ENCODE measurements around the gene SUZ12.
A peak's percentile ranks its signal among the peaks of the same experiment; 100 is the strongest.
"Not testable (repeated sequence)": the region's sequence is repeated elsewhere in the genome, so short reads cannot be mapped to it uniquely, and the experiment has no call there.

Gene SUZ12

DNA sequence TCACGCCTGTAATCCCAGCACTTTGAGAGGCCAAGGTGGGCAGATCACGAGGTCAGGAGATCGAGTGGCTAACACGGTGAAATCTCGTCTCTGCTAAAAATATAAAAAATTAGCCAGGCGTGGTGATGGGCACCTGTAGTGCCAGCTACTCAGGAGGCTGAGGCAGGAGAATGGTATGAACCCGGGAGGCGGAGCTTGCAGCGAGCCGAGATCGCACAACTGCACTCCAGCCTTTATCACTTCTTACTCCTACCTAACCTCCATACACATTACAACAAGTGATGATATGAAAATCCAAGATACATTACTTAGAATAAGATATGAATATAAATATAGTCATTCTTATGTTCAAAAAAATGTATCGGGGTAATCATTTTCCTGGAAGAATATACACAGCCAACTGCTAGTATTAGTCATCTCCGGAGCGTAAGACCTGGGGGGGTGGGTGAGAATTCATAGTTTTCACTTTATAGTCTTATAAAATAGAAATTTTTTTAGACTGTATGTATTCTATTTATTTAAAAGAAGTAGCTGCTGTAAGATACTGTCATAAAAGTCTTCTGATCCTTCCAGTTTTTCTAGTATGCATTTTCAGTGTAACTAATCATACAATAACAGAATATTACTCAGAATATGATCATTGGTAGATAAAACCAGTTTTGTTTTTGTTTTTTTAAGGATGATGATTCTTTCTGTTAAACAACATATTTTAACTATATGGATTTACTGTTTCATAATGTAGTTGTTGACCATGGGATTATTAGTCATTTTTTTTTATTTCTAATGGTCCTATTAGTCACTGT is 37.7 kb downstream of the SUZ12 start:
- not testable (repeated sequence) for H3K9ac ChIP-seq (ENCODE audit: low read length); H3K36me3 ChIP-seq (ENCODE audit: control insufficient read depth, insufficient read depth, low read length); H3K4me3 ChIP-seq (ENCODE audit: low read length); H3K27me3 ChIP-seq (ENCODE audit: control insufficient read depth, insufficient read depth, low read length); H3K4me1 ChIP-seq (ENCODE audit: control insufficient read depth, insufficient read depth, low read length); H3K27ac ChIP-seq (ENCODE audit: low read depth, low read length)

DNA sequence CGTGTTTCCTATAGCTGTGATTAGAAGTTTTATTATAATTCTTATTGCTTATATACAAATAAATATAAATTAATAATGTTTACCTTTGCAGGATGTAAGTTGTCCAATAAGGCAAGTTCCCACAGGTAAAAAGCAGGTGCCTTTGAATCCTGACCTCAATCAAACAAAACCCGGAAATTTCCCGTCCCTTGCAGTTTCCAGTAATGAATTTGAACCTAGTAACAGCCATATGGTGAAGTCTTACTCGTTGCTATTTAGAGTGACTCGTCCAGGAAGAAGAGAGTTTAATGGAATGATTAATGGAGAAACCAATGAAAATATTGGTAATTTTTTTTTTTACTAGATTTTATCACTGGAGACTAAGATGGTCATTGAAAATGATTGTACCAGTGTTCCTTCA is 38.6 kb downstream of the SUZ12 start:
- H3K4me1 ChIP-seq (ENCODE audit: control insufficient read depth, insufficient read depth, low read length); H3K27ac ChIP-seq (ENCODE audit: low read depth, low read length); H3K36me3 ChIP-seq (ENCODE audit: control insufficient read depth, insufficient read depth, low read length); H3K9ac ChIP-seq (ENCODE audit: low read length); H3K27me3 ChIP-seq (ENCODE audit: control insufficient read depth, insufficient read depth, low read length); H3K4me3 ChIP-seq (ENCODE audit: low read length): not testable (repeated sequence)

DNA sequence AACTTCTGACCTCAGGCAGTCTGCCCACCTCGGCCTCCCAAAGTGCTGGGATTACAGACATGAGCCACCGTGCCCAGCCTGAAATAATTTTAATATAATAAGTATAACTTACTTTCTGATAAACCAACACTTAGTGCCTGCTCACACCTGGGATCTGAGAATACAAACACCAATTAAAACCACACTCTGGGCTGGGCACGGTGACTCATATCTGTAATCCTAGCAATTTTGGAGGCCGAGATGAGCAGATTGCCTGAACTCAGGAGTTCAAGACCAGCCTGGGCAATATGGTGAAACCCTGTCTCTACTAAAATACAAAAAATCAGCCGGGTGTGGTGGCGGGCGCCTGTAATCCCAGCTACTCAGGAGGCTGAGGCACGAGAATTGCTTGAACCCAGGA is 55.0 kb downstream of the SUZ12 start:
- H3K36me3 ChIP-seq (ENCODE audit: control insufficient read depth, insufficient read depth, low read length), result peaks cover 18% of the 10 kb centered on the region
- H3K27me3 ChIP-seq (ENCODE audit: control insufficient read depth, insufficient read depth, low read length); H3K27ac ChIP-seq (ENCODE audit: low read depth, low read length); H3K4me3 ChIP-seq (ENCODE audit: low read length); H3K4me1 ChIP-seq (ENCODE audit: control insufficient read depth, insufficient read depth, low read length); H3K9ac ChIP-seq (ENCODE audit: low read length): not testable (repeated sequence)

DNA sequence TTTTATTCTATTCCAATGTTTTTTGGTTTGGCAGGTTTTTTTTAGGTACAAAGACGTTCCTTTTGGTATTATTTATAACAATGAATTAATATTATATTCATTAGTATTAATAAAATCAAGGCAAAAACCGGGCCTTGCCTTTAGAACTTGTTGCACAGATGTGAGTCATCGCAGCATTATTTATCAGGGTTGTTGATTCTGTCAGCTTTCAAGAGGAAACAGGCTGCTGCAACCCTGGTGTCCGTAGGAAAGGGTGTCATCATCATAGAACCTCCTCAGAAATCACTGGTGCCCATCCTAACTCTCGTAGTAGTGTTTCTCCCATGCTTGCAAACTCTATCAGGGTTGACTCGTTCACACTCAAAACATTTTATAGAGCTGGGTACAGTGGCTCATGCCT is 60.2 kb downstream of the SUZ12 start:
- no peak overlapping the region for H3K27ac ChIP-seq (ENCODE audit: low read depth, low read length)
- H3K36me3 ChIP-seq (ENCODE audit: control insufficient read depth, insufficient read depth, low read length), result peaks cover 9% of the 10 kb centered on the region
- H3K4me1 ChIP-seq (ENCODE audit: control insufficient read depth, insufficient read depth, low read length), result no peaks in the 10 kb centered on the region
- H3K9ac ChIP-seq (ENCODE audit: low read length), result no peak overlapping the region
- H3K27me3 ChIP-seq (ENCODE audit: control insufficient read depth, insufficient read depth, low read length), result no peaks in the 10 kb centered on the region
- no peak overlapping the region for H3K4me3 ChIP-seq (ENCODE audit: low read length)

DNA sequence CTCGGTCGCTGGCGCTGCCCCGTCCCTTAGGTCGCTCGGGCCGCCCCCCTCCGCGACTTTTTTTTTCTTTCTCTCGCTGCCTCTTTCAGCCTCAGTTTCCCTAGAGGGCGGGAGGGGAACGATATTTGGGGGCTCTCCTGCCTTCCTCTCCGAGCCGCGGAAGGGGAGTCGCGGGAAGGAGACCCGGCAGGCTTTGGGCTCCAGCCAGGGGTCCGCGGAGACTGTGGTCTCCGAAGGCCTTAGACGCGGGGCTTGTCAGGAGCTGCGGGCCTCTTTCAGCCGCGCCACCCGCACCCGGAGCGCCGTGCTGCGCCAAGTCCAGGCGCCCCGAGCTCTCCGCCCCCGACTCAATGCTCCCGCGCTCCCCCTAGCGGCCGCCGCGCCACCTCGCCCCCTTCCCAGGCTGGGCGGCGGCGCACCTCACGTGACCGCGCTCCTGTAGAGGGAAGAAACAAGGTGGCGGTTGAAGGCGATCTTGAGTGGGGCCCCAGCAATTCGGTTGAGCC is 70.2 kb downstream of the SUZ12 start, which contains the start of gene LRRC37B:
LRRC37B (plus strand) TSS at position 427 of the 506 bp plus-strand sequence. CDS start 14,010 bp downstream, outside the sequence.
- peak within 1 kb of the TSS; percentile 16 for H3K9ac ChIP-seq (ENCODE audit: low read length)
- no peaks in the 10 kb centered on the region for H3K36me3 ChIP-seq (ENCODE audit: control insufficient read depth, insufficient read depth, low read length)
- peaks cover 4% of the 10 kb centered on the region for H3K4me1 ChIP-seq (ENCODE audit: control insufficient read depth, insufficient read depth, low read length)
- H3K27me3 ChIP-seq (ENCODE audit: control insufficient read depth, insufficient read depth, low read length), result no peaks in the 10 kb centered on the region
- peak within 1 kb of the TSS; percentile 39 for H3K27ac ChIP-seq (ENCODE audit: low read depth, low read length)
- H3K4me3 ChIP-seq (ENCODE audit: low read length), result peak within 1 kb of the TSS; percentile 80

DNA sequence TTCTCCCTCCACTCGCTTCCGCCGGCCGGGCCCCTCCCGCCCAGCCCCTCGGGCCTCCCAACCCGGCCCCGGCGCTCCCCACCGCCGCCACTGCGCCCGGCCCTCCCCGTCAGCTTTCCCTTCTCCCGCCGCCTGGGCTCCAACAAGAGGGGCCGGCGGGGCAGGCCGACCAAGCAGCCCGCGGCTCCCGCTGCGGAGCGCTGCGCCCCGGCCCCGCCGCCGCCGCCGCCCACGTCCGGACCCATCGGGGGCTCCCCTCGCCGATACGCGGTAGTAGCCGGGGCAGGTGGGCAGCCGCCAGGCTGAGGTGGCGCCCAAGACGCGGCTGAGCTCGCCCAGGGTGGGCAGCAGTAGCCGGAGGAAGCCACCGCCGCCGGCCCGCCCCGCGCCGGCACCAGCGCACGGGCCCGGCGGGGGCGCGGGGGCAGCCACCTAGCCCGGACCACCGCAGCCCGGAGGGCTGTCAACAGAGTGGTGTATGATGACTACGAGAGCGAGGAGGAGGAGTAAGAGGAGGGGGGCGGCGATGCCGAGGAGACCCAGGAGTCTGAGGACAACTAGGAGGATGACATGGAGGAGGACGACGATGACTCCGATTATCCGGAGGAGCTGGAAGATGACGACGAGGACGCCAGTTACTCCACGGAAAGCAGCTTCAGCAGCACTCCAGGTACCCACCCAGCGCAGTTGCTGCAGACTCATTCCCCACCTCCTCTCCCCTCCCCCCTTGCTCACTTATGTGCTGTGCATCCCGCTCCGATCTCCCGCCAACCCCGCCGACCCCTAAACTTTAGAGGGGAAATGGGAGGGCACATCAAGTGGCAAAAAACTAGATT is 70.9 kb downstream of the SUZ12 start:
- H3K4me3 ChIP-seq (ENCODE audit: low read length), result peak overlapping the region; percentile 80
- peaks cover 4% of the 10 kb centered on the region for H3K4me1 ChIP-seq (ENCODE audit: control insufficient read depth, insufficient read depth, low read length)
- peak overlapping the region; percentile 16 for H3K9ac ChIP-seq (ENCODE audit: low read length)
- no peaks in the 10 kb centered on the region for H3K27me3 ChIP-seq (ENCODE audit: control insufficient read depth, insufficient read depth, low read length)
- peak overlapping the region; percentile 39 for H3K27ac ChIP-seq (ENCODE audit: low read depth, low read length)
- H3K36me3 ChIP-seq (ENCODE audit: control insufficient read depth, insufficient read depth, low read length), result no peaks in the 10 kb centered on the region

DNA sequence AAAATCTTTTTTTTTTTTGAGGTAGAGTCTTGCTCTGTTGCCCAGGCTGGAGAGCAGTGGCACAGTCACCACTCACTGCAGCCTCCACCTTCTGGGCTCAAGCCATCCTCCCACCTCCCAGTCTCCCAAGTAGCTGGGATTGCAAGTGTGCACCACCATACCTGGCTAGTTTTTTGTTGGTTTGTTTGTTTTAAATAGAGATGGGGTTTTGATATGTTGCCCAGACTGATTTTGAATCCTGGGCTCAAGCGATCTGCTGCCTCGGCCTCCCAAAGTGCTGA is 72.4 kb downstream of the SUZ12 start:
- peaks cover 4% of the 10 kb centered on the region for H3K4me1 ChIP-seq (ENCODE audit: control insufficient read depth, insufficient read depth, low read length)

DNA sequence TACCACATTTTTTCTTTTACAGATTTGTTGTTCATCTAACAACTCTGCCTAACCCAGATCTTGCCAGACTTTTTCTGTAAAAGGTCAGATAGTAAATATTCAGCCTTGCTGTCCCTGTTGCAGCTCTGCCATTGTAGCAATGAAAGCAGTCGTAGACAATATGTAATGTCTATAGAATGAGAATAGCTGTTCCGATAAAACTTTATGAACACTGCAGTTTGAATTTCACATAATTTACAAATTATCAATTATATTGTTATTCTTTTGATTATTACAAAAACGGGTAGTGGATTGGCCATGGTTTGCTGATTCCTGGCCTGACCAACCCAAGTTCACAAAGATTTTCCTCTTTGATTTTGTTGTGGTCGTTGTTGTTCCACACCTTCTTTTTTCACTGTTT is 73.3 kb downstream of the SUZ12 start:
- Histone ChIP-seq H3K9ac (ENCODE audit: low read length) (no peak overlapping the region), H3K27me3 (ENCODE audit: control insufficient read depth, insufficient read depth, low read length) (no peaks in the 10 kb centered on the region), H3K4me3 (ENCODE audit: low read length) (no peak overlapping the region), H3K4me1 (ENCODE audit: control insufficient read depth, insufficient read depth, low read length) (peaks cover 4% of the 10 kb centered on the region), H3K27ac (ENCODE audit: low read depth, low read length) (no peak overlapping the region), H3K36me3 (ENCODE audit: control insufficient read depth, insufficient read depth, low read length) (no peaks in the 10 kb centered on the region)

More for the DNA sequence above, 72.4 kb downstream of the SUZ12 start:
- Histone ChIP-seq H3K27me3 (ENCODE audit: control insufficient read depth, insufficient read depth, low read length) (no peaks in the 10 kb centered on the region), H3K9ac (ENCODE audit: low read length) (no peak overlapping the region), H3K36me3 (ENCODE audit: control insufficient read depth, insufficient read depth, low read length) (no peaks in the 10 kb centered on the region), H3K27ac (ENCODE audit: low read depth, low read length) (no peak overlapping the region), H3K4me3 (ENCODE audit: low read length) (peak overlapping the region; percentile 80)

DNA sequence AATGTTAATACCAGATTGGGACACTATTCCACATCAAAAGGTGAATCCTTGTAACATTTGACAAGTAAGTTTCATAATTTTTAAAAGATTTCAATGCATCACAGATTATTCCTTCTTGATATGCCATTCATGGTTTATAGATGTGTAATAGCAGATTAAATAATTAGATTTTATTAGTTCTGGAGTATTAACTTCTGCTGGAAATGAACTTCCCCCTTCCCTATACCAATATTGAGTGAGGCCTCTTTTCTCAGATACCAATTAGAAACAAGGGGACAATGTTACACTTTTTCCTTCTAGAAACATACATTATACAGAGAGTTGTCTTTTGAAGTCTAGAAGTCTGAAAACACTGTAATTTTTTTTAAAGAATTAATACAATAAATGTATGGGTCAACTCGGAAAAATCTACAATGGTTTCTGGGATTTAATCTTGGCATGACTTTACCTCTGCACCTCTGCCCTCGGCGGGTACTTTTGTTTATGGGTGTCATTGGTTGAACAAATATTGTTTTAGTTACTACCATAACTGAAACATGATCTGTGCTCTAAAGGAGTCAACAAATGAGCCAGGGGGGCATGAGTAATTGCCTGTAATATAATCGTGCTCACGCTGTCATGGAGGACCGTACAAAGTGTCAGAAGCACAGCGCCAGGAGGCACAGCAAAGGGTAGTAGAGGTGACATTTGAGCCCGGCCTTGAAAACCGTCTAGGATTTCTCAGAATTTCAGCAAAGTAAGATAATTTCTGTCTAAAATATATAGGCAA is 78.6 kb downstream of the SUZ12 start:
- H3K4me1 ChIP-seq (ENCODE audit: control insufficient read depth, insufficient read depth, low read length), result no peaks in the 10 kb centered on the region
- no peak overlapping the region for H3K4me3 ChIP-seq (ENCODE audit: low read length)
- no peaks in the 10 kb centered on the region for H3K27me3 ChIP-seq (ENCODE audit: control insufficient read depth, insufficient read depth, low read length)
- H3K27ac ChIP-seq (ENCODE audit: low read depth, low read length), result no peak overlapping the region
- H3K36me3 ChIP-seq (ENCODE audit: control insufficient read depth, insufficient read depth, low read length), result peaks cover 2% of the 10 kb centered on the region
- H3K9ac ChIP-seq (ENCODE audit: low read length), result no peak overlapping the region

DNA sequence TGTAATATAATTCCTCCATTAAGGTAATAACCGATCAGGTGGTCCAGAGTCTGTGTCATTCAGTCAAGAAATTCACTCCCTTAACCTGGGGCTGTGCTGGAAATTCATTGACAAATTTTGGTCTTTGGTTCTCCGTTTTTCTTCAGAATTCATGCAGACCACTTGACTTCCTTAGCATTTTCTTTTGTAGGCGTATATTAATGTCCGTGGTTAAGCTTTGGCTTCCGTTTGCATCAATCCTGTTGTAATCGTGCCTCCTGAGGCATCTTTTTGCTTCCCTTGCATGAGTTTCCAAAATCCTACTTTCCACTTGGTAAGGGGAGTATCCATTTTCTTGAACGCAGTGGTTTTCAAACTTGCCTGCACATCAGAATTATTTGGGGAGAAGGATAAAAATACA is 79.4 kb downstream of the SUZ12 start:
- Histone ChIP-seq H3K9ac (ENCODE audit: low read length) (no peak overlapping the region), H3K4me3 (ENCODE audit: low read length) (no peak overlapping the region), H3K27ac (ENCODE audit: low read depth, low read length) (no peak overlapping the region), H3K36me3 (ENCODE audit: control insufficient read depth, insufficient read depth, low read length) (peaks cover 2% of the 10 kb centered on the region), H3K4me1 (ENCODE audit: control insufficient read depth, insufficient read depth, low read length) (no peaks in the 10 kb centered on the region), H3K27me3 (ENCODE audit: control insufficient read depth, insufficient read depth, low read length) (no peaks in the 10 kb centered on the region)

DNA sequence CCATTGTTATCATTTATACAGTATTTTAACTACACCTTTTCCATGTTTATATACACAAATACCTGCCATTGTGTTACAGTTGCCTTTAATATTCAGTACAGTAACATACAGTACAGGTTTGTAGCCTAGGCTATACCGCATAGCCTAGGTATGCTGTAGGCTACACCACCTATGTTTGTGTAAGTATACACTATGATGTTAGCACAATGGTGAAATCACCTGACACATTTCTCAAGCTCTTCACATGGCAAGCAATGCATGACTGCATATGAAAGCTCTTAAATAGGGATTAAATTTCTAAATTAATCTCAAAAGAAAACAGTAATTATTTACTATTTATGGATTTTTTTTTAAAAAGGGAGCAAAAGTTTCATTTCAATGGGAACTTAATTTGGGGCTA is 82.4 kb downstream of the SUZ12 start:
- no peaks in the 10 kb centered on the region for H3K27me3 ChIP-seq (ENCODE audit: control insufficient read depth, insufficient read depth, low read length)
- H3K9ac ChIP-seq (ENCODE audit: low read length), result no peak overlapping the region
- no peak overlapping the region for H3K4me3 ChIP-seq (ENCODE audit: low read length)
- H3K27ac ChIP-seq (ENCODE audit: low read depth, low read length), result no peak overlapping the region
- peaks cover 4% of the 10 kb centered on the region for H3K36me3 ChIP-seq (ENCODE audit: control insufficient read depth, insufficient read depth, low read length)
- H3K4me1 ChIP-seq (ENCODE audit: control insufficient read depth, insufficient read depth, low read length), result no peaks in the 10 kb centered on the region

DNA sequence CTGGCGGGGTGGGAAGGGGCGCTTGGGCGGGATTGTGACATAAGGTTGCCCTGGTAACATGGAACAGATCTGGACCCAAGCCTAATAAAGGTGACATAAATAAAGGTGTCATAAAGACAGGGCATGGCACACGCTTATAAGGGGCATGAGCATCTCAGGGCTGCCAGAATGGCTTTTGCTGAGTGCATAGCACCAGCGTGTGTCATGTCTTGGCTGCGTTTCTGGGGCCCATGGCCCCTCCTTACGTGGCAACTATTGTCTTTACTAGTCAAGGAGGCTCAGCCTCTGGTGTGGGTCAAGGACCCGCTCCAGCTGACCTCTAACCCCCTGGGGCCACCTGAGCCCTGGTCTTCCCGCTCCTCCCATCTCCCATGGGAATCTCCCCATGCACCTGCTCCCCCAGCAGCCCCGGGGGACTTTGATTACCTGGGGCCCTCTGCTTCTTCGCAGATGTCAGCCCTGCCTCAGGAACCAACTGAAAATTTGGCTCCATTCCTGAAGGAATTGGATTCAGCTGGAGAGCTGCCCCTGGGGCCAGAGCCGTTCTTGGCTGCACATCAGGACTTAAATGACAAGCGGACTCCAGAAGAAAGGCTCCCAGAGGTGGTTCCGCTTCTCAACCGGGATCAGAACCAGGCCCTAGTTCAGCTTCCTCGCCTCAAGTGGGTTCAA is 84.3 kb downstream of the SUZ12 start:
- H3K9ac ChIP-seq (ENCODE audit: low read length), result no peak overlapping the region
- peaks cover 4% of the 10 kb centered on the region for H3K36me3 ChIP-seq (ENCODE audit: control insufficient read depth, insufficient read depth, low read length)
- no peaks in the 10 kb centered on the region for H3K27me3 ChIP-seq (ENCODE audit: control insufficient read depth, insufficient read depth, low read length)
- H3K27ac ChIP-seq (ENCODE audit: low read depth, low read length), result no peak overlapping the region
- no peak overlapping the region for H3K4me3 ChIP-seq (ENCODE audit: low read length)
- no peaks in the 10 kb centered on the region for H3K4me1 ChIP-seq (ENCODE audit: control insufficient read depth, insufficient read depth, low read length)

Data from rectal smooth muscle tissue (tissue), 1 donor.